Cerebellar nuclear complex (tissue), 1 donor: ENCODE data around the gene MYO7B.

Experiments used
- DNase-seq, 2 experiments: peaks; one replicate each; lab custom pipeline; 2025; lab: John Stamatoyannopoulos, UW

Gene MYO7B

GRCh38 chr2:127681288-127681804, 145.9 kb downstream of the MYO7B start:
- no peak for DNase-seq

GRCh38 chr2:127681976-127682857, 146.7 kb downstream of the MYO7B start:
- no peak for DNase-seq

GRCh38 chr2:127683056-127683455, 147.6 kb downstream of the MYO7B start:
- no peak for DNase-seq

- DNase-seq = no peak
Observed at GRCh38 chr2:127683757-127684156, 148.3 kb downstream of the MYO7B start.

GRCh38 chr2:127685410-127686080, 150.1 kb downstream of the MYO7B start:
- no peak for DNase-seq
